ENCODE results near the gene ABHD2.

ABHD2 gene

GRCh38 chr15:89170364-89170763, 82.1 kb downstream of the ABHD2 start:
- Histone ChIP-seq H3K27ac (ENCODE audit: low read depth, low read length, poor library complexity, severe bottlenecking) (no peak overlapping the region), H2AFZ (ENCODE audit: low read length) (no peak overlapping the region), H3K4me2 (ENCODE audit: low read length) (no peak overlapping the region), H3K4me3 (ENCODE audit: low read depth, low read length, poor library complexity, severe bottlenecking) (no peak overlapping the region), H3K9me3 (ENCODE audit: low read length) (no peaks in the 10 kb centered on the region), H3K4me1 (ENCODE audit: insufficient read depth, low read length, severe bottlenecking) (no peaks in the 10 kb centered on the region), H3K79me2 (ENCODE audit: insufficient read depth, low read length) (no peaks in the 10 kb centered on the region), H3K27me3 (ENCODE audit: insufficient read depth, low read length) (no peaks in the 10 kb centered on the region), H3F3A (ENCODE audit: insufficient read depth, low read length) (no peaks in the 10 kb centered on the region), H3K9me2 (ENCODE audit: low read depth, low read length) (no peaks in the 10 kb centered on the region), H3K9ac (ENCODE audit: low read length) (no peak overlapping the region), H4K20me1 (ENCODE audit: insufficient read depth, low read length) (no peaks in the 10 kb centered on the region), H3K36me3 (ENCODE audit: insufficient read depth, low read length) (peaks cover under 1% of the 10 kb centered on the region; the same call in 1 of the 2 replicates)
- TF ChIP-seq CTCF (IDR thresholded peaks at IDR 0.05; ENCODE audit: low read length) (no peak), EZH2 (IDR thresholded peaks at IDR 0.05; ENCODE audit: borderline replicate concordance, low read length) (no peak)

- no peak overlapping the region for H3K4me2 ChIP-seq (ENCODE audit: low read length)
- H3K9me3 ChIP-seq (ENCODE audit: low read length) = no peaks in the 10 kb centered on the region
- H3K36me3 ChIP-seq (ENCODE audit: insufficient read depth, low read length) = peaks cover 7% of the 10 kb centered on the region; the same call in 1 of the 2 replicates
- no peaks in the 10 kb centered on the region for H3K27me3 ChIP-seq (ENCODE audit: insufficient read depth, low read length)
- no peaks in the 10 kb centered on the region for H3K9me2 ChIP-seq (ENCODE audit: low read depth, low read length)
- no peaks in the 10 kb centered on the region for H3K79me2 ChIP-seq (ENCODE audit: insufficient read depth, low read length)
- H3F3A ChIP-seq (ENCODE audit: insufficient read depth, low read length) = no peaks in the 10 kb centered on the region
- H2AFZ ChIP-seq (ENCODE audit: low read length) = no peak overlapping the region
- TF ChIP-seq EZH2 (IDR thresholded peaks at IDR 0.05; ENCODE audit: borderline replicate concordance, low read length) = no peak
- peak; percentile 88 for TF ChIP-seq CTCF (IDR thresholded peaks at IDR 0.05; ENCODE audit: low read length)
- no peaks in the 10 kb centered on the region for H3K4me1 ChIP-seq (ENCODE audit: insufficient read depth, low read length, severe bottlenecking)
- H3K27ac ChIP-seq (ENCODE audit: low read depth, low read length, poor library complexity, severe bottlenecking) = no peak overlapping the region
- H3K9ac ChIP-seq (ENCODE audit: low read length) = no peak overlapping the region
- H4K20me1 ChIP-seq (ENCODE audit: insufficient read depth, low read length) = no peaks in the 10 kb centered on the region
- no peak overlapping the region for H3K4me3 ChIP-seq (ENCODE audit: low read depth, low read length, poor library complexity, severe bottlenecking)
Observed at GRCh38 chr15:89171136-89172072, 83.1 kb downstream of the ABHD2 start.

- Histone ChIP-seq H3K9me3 (ENCODE audit: low read length) (no peaks in the 10 kb centered on the region), H3K9ac (ENCODE audit: low read length) (no peak overlapping the region), H3K27ac (ENCODE audit: low read depth, low read length, poor library complexity, severe bottlenecking) (no peak overlapping the region), H3F3A (ENCODE audit: insufficient read depth, low read length) (no peaks in the 10 kb centered on the region), H3K4me1 (ENCODE audit: insufficient read depth, low read length, severe bottlenecking) (no peaks in the 10 kb centered on the region), H3K9me2 (ENCODE audit: low read depth, low read length) (no peaks in the 10 kb centered on the region), H2AFZ (ENCODE audit: low read length) (no peak overlapping the region), H3K4me3 (ENCODE audit: low read depth, low read length, poor library complexity, severe bottlenecking) (no peak overlapping the region), H3K79me2 (ENCODE audit: insufficient read depth, low read length) (no peaks in the 10 kb centered on the region), H3K36me3 (ENCODE audit: insufficient read depth, low read length) (peaks cover 20% of the 10 kb centered on the region; the same call in 1 of the 2 replicates), H3K27me3 (ENCODE audit: insufficient read depth, low read length) (no peaks in the 10 kb centered on the region), H4K20me1 (ENCODE audit: insufficient read depth, low read length) (no peaks in the 10 kb centered on the region), H3K4me2 (ENCODE audit: low read length) (no peak overlapping the region)
- TF ChIP-seq EZH2 (IDR thresholded peaks at IDR 0.05; ENCODE audit: borderline replicate concordance, low read length) (no peak), CTCF (IDR thresholded peaks at IDR 0.05; ENCODE audit: low read length) (no peak)
Observed at GRCh38 chr15:89172921-89173320, 84.7 kb downstream of the ABHD2 start.

Measured in OCI-LY1 (cell line).